ENCODE data around the gene CAP2.

Gene CAP2

GRCh38 chr6:17367868-17368267 lies 25.5 kb upstream of the CAP2 start:
- DNase-seq (ENCODE audit: low spot score), result no peak
- no peak for TF ChIP-seq CTCF (IDR thresholded peaks at IDR 0.05; ENCODE audit: extremely low read depth, insufficient read depth, missing control alignments)
- in situ Hi-C loops (cut with MboI; ENCODE audit: low pct_unique_long_range_greater_than_20kb, low sequenced_read_pairs, unreplicated experiment), result no loop called here

- in situ Hi-C loops (cut with MboI; ENCODE audit: low pct_unique_long_range_greater_than_20kb, low sequenced_read_pairs, unreplicated experiment), result no loop called here
- TF ChIP-seq CTCF (IDR thresholded peaks at IDR 0.05; ENCODE audit: extremely low read depth, insufficient read depth, missing control alignments), result no peak
- DNase-seq (ENCODE audit: low spot score), result no peak
These were observed 11.8 kb upstream of the CAP2 start for GRCh38 chr6:17381424-17382147.

GRCh38 chr6:17385660-17386059 lies 7.7 kb upstream of the CAP2 start:
- no peak for DNase-seq (ENCODE audit: low spot score)
- in situ Hi-C loops (cut with MboI; ENCODE audit: low pct_unique_long_range_greater_than_20kb, low sequenced_read_pairs, unreplicated experiment), result no loop called here
- no peak for TF ChIP-seq CTCF (IDR thresholded peaks at IDR 0.05; ENCODE audit: extremely low read depth, insufficient read depth, missing control alignments)

- no peak for DNase-seq (ENCODE audit: low spot score)
- in situ Hi-C loops (cut with MboI; ENCODE audit: low pct_unique_long_range_greater_than_20kb, low sequenced_read_pairs, unreplicated experiment), result no loop called here
- no peak for TF ChIP-seq CTCF (IDR thresholded peaks at IDR 0.05; ENCODE audit: extremely low read depth, insufficient read depth, missing control alignments)
These were observed 5.0 kb upstream of the CAP2 start for GRCh38 chr6:17388365-17388764.

GRCh38 chr6:17389274-17389847 lies 4.0 kb upstream of the CAP2 start:
- no peak for DNase-seq (ENCODE audit: low spot score)
- no peak for TF ChIP-seq CTCF (IDR thresholded peaks at IDR 0.05; ENCODE audit: extremely low read depth, insufficient read depth, missing control alignments)
- in situ Hi-C loops (cut with MboI; ENCODE audit: low pct_unique_long_range_greater_than_20kb, low sequenced_read_pairs, unreplicated experiment), result no loop called here

- in situ Hi-C loops (cut with MboI; ENCODE audit: low pct_unique_long_range_greater_than_20kb, low sequenced_read_pairs, unreplicated experiment), result no loop called here
- DNase-seq (ENCODE audit: low spot score), result no peak
- no peak for TF ChIP-seq CTCF (IDR thresholded peaks at IDR 0.05; ENCODE audit: extremely low read depth, insufficient read depth, missing control alignments)
These were observed 3.1 kb upstream of the CAP2 start for GRCh38 chr6:17390276-17390675.

Data from GM13977 (cell line).